ENCODE measurements around the gene COX4I2. TPM values are rescaled to one million over a fixed set of nuclear protein-coding genes. Genes with fewer than 3 reads are reported as not detected.

COX4I2 gene
- polyA plus RNA-seq, 3 donors: not detected

DNA sequence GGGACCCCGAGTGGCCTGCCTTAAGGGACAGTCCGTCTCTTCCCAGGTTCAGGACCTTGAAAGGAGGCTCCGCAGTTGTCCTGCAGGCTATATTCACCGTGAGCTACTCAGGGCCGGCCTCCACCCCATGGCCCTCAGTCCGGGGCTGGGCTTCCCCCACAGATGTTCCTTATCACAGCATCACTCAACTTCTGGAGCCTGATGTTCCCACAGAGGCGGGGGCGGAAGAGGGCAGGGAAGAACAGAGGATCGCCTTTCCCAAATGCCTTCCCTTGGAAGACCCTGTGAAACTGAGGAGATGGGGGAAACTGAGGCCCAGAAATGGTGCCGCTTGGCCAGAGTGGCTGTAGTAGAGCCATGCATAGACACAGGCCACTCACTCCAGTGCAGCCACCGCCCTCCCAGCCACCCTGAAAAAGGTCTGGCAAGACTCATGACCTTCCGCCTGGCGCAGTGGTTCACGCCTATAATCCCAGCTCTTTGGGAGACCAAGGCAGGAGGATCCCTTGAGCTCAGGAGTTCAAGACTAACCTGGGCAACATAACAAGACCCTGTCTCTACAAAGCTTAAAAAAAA lies 4.3 kb upstream of the COX4I2 start:
- 91% methylated on average over 6 of the region's 14 CpGs for WGBS (ENCODE audit: insufficient coverage)
- Mint-ChIP-seq H3K9me3 (no peaks in the 10 kb centered on the region), H3K27me3 (ENCODE audit: low read depth in 3 of 3) (peaks cover 0 to 4% (median 2%) of the 10 kb centered on the region in 3 donors), H3K27ac (no peak overlapping the region), H3K4me3 (no peak overlapping the region), H3K36me3 (no peaks in the 10 kb centered on the region), H3K4me1 (peaks cover 2% of the 10 kb centered on the region)
- Histone ChIP-seq H3K4me3 (replicated peaks in 1 of 3; ENCODE audit: low read depth in 2 of 3, low read length in 3 of 3) (no peak overlapping the region), H3K79me2 (ENCODE audit: insufficient read depth, low read length) (no peaks in the 10 kb centered on the region), H3K36me3 (replicated peaks in 1 of 2; ENCODE audit: control insufficient read depth in 1 of 2, insufficient read depth in 2 of 2, low read length in 2 of 2) (no peaks in the 10 kb centered on the region), H3K4me2 (replicated peaks; ENCODE audit: extremely low read depth, low read length, poor library complexity, severe bottlenecking) (no peak overlapping the region), H4K20me1 (ENCODE audit: insufficient read depth, low read length) (no peaks in the 10 kb centered on the region), H2AFZ (ENCODE audit: insufficient read depth, low read depth, low read length, poor library complexity, severe bottlenecking) (no peak overlapping the region), H3K9ac (ENCODE audit: insufficient read depth, low read length, poor library complexity, severe bottlenecking) (no peak overlapping the region), H3K4me1 (ENCODE audit: control insufficient read depth in 1 of 2, insufficient read depth in 2 of 2, low read length in 2 of 2) (no peaks in the 10 kb centered on the region), H3K27me3 (ENCODE audit: control insufficient read depth in 2 of 2, insufficient read depth in 2 of 2, low read length in 2 of 2) (no peaks in the 10 kb centered on the region), H3K9me3 (replicated peaks in 1 of 2; ENCODE audit: control insufficient read depth in 1 of 2, insufficient read depth in 1 of 2, low read length in 2 of 2) (no peaks in the 10 kb centered on the region), H3K27ac (ENCODE audit: low read depth in 1 of 2, low read length in 2 of 2) (no peak overlapping the region)
- DNase-seq: no peak
- intact Hi-C loops (cut with micrococcal nuclease): no loop called here
- TF ChIP-seq, protein P1, sequence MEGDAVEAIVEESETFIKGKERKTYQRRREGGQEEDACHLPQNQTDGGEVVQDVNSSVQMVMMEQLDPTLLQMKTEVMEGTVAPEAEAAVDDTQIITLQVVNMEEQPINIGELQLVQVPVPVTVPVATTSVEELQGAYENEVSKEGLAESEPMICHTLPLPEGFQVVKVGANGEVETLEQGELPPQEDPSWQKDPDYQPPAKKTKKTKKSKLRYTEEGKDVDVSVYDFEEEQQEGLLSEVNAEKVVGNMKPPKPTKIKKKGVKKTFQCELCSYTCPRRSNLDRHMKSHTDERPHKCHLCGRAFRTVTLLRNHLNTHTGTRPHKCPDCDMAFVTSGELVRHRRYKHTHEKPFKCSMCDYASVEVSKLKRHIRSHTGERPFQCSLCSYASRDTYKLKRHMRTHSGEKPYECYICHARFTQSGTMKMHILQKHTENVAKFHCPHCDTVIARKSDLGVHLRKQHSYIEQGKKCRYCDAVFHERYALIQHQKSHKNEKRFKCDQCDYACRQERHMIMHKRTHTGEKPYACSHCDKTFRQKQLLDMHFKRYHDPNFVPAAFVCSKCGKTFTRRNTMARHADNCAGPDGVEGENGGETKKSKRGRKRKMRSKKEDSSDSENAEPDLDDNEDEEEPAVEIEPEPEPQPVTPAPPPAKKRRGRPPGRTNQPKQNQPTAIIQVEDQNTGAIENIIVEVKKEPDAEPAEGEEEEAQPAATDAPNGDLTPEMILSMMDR (IDR thresholded peaks at IDR 0.05): no peak

DNA sequence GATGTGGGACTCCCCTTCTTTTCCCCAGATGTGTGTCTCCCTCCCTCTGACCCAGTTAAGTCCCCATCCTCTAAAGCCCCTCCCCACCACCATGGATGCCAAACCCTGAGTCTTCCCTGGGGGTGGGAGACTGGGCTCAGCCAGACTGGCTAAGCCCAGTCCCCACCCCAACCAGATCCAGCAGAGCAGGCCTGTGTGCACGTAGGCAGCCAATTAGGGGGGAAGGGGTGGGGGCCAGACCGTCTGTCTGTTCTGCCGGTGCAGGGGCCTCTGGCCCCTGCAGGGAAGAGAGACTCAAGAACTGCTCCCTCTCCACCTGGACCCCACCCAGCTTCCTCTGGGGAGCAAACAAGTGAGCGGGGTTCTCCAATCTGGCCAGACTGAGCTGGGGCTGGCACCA lies 605 bp downstream of the COX4I2 start:
- Mint-ChIP-seq H3K27me3 (ENCODE audit: low read depth in 3 of 3) (peaks cover 3 to 5% (median 4%) of the 10 kb centered on the region in 3 donors), H3K4me3 (no peak overlapping the region), H3K36me3 (no peaks in the 10 kb centered on the region), H3K27ac (no peak overlapping the region), H3K4me1 (peaks cover 8% of the 10 kb centered on the region), H3K9me3 (no peaks in the 10 kb centered on the region)
- Histone ChIP-seq H3K36me3 (replicated peaks in 1 of 2; ENCODE audit: control insufficient read depth in 1 of 2, insufficient read depth in 2 of 2, low read length in 2 of 2) (no peaks in the 10 kb centered on the region), H3K79me2 (ENCODE audit: insufficient read depth, low read length) (no peaks in the 10 kb centered on the region), H3K27me3 (ENCODE audit: control insufficient read depth in 2 of 2, insufficient read depth in 2 of 2, low read length in 2 of 2) (no peaks in the 10 kb centered on the region), H3K4me3 (replicated peaks in 1 of 3; ENCODE audit: low read depth in 2 of 3, low read length in 3 of 3) (no peak overlapping the region), H3K9ac (ENCODE audit: insufficient read depth, low read length, poor library complexity, severe bottlenecking) (no peak overlapping the region), H3K4me2 (replicated peaks; ENCODE audit: extremely low read depth, low read length, poor library complexity, severe bottlenecking) (no peak overlapping the region), H3K9me3 (replicated peaks in 1 of 2; ENCODE audit: control insufficient read depth in 1 of 2, insufficient read depth in 1 of 2, low read length in 2 of 2) (no peaks in the 10 kb centered on the region), H3K27ac (ENCODE audit: low read depth in 1 of 2, low read length in 2 of 2) (no peak overlapping the region), H3K4me1 (ENCODE audit: control insufficient read depth in 1 of 2, insufficient read depth in 2 of 2, low read length in 2 of 2) (peaks cover 0 to 4% of the 10 kb centered on the region in 2 donors), H4K20me1 (ENCODE audit: insufficient read depth, low read length) (no peaks in the 10 kb centered on the region), H2AFZ (ENCODE audit: insufficient read depth, low read depth, low read length, poor library complexity, severe bottlenecking) (no peak overlapping the region)
- 92% methylated on average over 2 of the region's 4 CpGs for WGBS (ENCODE audit: insufficient coverage)
- no peak for DNase-seq
- intact Hi-C loops (cut with micrococcal nuclease): no loop called here
- TF ChIP-seq, protein P1 (IDR thresholded peaks at IDR 0.05): no peak
